Lower leg skin (tissue), 4 donors: ENCODE measurements around the gene BCL11A. TPM values are rescaled to one million over a fixed set of nuclear protein-coding genes. Genes with fewer than 3 reads are reported as not detected.

Experiments
- DNase-seq, 2 donors: peaks; one replicate each; pipeline ENCODE4 v3.0.0-alpha.2; 2019; ENCODE audit warnings: low spot score in 2 of 2
- H3K4me3 ChIP-seq: fragments of 200-600 bp; sonication (generic); 2 replicates; pipeline ENCODE4 v1.5.1; 2017; ENCODE audit warnings: mild to moderate bottlenecking, low read depth; ENCODE audit not compliant: poor library complexity, severe bottlenecking
- POLR2A ChIP-seq, 2 donors: fragments of 450-650 bp; IDR thresholded peaks; one replicate each; pipeline ENCODE4 v1.6.1; 2016 to 2017; ENCODE audit warnings: antibody characterized with exemption in 2 of 2, mild to moderate bottlenecking in 1 of 2, moderate library complexity in 1 of 2
- WGBS, 2 donors: methylation state at CpG; one replicate each; pipeline ENCODE4 v1.1.5; 2018; 5-methylcytosine and 5-hydroxymethylcytosine counted together
- intact Hi-C: fragments of 100-400 bp; cut with DNase I; formaldehyde crosslinking; loops from one replicate; pipeline ENCODE4 v1.15.0; 2023; ENCODE audit warnings: low total_unique reads
- total RNA-seq, 4 donors: library from RNA; depleted of rRNA; stranded (reverse); fragments of >200 nt; gene quantifications; one replicate each; pipeline ENCODE4 v1.1.0, GENCODE V29; 2016
- TF ChIP-seq, protein P1 (sequence below), 3 donors: fragments of 450-650 bp; IDR thresholded peaks; one replicate each; pipeline ENCODE4 v1.5.1; 2016; ENCODE audit warnings: antibody characterized with exemption in 3 of 3, mild to moderate bottlenecking in 3 of 3, moderate library complexity in 2 of 3

BCL11A gene
- total RNA-seq, 4 donors from 2014 or later, result 62.8 to 94.4 (median 71.5) TPM

DNA sequence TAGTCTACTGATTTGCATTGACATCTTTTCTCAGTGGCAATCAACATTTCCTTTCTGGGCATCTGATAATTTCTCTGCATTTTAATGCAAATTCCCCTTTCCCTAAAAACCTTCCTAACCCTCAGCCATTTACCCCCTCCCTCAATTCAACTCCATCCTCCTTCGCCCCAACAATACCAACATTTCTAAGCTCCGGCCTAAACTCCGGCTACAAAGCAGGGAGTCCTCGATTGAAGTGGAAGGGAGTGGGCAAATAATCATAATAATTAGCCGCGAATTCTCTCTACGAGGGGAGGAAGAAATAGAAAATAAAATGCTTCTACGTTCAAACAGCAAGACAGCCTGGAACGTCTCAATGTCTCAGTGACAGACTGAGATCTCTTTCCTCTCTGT is 4.6 kb downstream of the BCL11A start:
- intact Hi-C loops, result no loop called here
- 25 to 33% methylated on average over 9 of the region's 9 CpGs for WGBS, 2 donors
- DNase-seq, result no peak
- H3K4me3 ChIP-seq, result no peak overlapping the region
- TF ChIP-seq POLR2A (IDR thresholded peaks at IDR 0.05), result no peak
- TF ChIP-seq, protein P1, sequence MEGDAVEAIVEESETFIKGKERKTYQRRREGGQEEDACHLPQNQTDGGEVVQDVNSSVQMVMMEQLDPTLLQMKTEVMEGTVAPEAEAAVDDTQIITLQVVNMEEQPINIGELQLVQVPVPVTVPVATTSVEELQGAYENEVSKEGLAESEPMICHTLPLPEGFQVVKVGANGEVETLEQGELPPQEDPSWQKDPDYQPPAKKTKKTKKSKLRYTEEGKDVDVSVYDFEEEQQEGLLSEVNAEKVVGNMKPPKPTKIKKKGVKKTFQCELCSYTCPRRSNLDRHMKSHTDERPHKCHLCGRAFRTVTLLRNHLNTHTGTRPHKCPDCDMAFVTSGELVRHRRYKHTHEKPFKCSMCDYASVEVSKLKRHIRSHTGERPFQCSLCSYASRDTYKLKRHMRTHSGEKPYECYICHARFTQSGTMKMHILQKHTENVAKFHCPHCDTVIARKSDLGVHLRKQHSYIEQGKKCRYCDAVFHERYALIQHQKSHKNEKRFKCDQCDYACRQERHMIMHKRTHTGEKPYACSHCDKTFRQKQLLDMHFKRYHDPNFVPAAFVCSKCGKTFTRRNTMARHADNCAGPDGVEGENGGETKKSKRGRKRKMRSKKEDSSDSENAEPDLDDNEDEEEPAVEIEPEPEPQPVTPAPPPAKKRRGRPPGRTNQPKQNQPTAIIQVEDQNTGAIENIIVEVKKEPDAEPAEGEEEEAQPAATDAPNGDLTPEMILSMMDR (IDR thresholded peaks at IDR 0.05), result no peak

DNA sequence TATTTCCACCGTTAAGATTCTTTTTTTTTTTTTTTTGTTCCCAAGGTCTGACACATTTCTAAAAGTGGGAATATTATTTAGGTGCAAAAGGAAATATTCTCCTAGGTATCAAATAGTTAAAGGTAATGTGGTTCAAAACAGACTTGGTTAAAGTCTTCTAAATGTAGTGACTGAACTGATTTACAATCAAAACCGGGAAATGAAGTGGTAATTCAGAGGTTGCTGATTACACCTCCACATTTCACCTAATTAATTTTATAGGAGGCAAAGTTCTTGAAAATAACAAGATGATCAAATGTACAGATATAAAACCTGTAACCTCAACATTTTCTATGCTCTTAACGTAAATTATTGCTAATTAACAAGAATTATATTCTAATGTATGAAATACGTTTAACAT is 5.1 kb downstream of the BCL11A start:
- WGBS, 2 donors, result 45% methylated on average over 4 of the region's 4 CpGs
- TF ChIP-seq, protein P1 (IDR thresholded peaks at IDR 0.05), result no peak
- TF ChIP-seq POLR2A (IDR thresholded peaks at IDR 0.05), result no peak
- DNase-seq, result no peak
- H3K4me3 ChIP-seq, result no peak overlapping the region
- intact Hi-C loops, result no loop called here

DNA sequence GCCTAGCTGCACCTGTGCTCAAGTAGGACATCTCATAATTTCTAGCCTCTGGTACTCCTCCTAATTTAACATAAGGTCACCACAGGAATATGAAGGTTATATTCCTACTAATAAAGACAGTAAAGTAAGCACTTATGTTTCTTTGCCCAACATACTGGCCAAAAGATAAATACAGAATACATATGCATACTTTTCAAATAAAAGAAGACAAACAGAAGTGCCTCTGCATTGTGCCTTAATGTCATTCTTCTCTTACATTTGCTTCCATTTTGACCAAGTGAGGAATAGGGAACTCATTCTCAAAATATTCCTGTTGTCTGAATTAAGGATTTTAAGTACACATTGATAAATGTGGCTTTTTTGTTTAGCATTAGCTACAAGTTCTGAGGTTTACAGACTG is 5.6 kb downstream of the BCL11A start:
- no peak for DNase-seq
- no peak overlapping the region for H3K4me3 ChIP-seq
- TF ChIP-seq, protein P1 (IDR thresholded peaks at IDR 0.05), result no peak
- no peak for TF ChIP-seq POLR2A (IDR thresholded peaks at IDR 0.05)
- intact Hi-C loops, result no loop called here

DNA sequence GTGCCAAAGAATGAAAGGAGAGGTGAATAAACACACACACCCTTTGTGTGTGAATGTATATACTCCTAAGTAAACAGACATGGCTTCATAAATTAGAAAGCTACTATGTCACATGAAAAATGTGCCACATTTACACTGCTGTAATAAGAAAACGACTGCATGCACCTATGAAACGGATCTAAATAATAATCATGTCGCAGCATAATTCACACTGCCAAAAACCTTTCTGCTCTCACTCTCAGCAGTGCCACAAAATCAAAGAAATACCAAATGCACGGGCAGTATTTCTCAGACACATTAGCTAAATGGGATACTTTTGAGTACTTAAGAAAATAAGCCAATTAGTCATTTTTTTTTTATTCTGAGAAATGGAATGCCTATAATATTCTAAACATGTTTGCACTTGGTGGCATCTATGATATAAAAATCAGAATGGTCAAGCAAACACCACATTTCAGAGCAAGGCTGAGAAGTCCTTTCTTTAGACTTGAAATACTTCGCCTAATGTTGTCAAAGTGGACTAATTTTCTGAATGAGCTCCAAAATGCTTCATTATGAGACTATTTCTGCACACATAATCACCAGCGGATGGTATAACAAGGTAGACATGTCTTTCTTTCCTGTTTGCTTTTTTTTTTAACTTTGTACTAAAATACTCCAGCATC is 6.6 kb downstream of the BCL11A start:
- DNase-seq, result no peak
- 52 to 53% methylated on average over 6 of the region's 6 CpGs for WGBS, 2 donors
- no peak overlapping the region for H3K4me3 ChIP-seq
- intact Hi-C loops, result no loop called here
- no peak for TF ChIP-seq POLR2A (IDR thresholded peaks at IDR 0.05)
- TF ChIP-seq, protein P1 (IDR thresholded peaks at IDR 0.05), result no peak

DNA sequence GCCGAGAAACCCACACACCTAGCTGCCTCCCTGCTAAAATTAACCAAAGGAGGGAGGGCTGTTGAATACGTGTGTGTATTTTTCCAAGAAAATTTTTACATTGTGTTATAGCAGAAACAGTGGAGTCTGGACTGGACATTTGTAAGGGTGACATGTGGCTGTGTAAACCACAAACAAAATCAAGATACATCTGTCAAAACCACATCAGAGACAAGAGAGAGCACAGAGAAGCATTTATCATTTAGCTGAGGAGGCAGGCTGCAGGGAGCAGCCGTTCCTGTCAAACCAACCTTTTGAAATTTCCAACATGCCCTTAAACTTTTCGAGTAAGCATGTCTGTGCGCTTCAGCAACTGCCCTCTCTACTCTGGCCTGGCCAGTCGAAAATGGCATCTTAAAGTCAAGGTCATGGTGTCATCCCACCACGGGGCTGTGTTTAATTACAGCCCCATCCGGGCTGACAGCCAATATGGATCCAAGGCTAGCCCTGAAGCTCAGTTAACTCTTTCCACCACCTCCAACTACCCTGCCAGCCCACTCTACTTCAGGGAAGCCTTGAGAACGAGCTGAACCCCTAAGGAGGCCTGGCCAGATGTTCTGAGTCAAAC is 8.4 kb downstream of the BCL11A start:
- TF ChIP-seq, protein P1 (IDR thresholded peaks at IDR 0.05), result no peak
- no peak for TF ChIP-seq POLR2A (IDR thresholded peaks at IDR 0.05)
- no peak for DNase-seq
- WGBS, 2 donors, result 23 to 38% methylated on average over 9 of the region's 9 CpGs
- intact Hi-C loops, result no loop called here
- H3K4me3 ChIP-seq, result no peak overlapping the region

DNA sequence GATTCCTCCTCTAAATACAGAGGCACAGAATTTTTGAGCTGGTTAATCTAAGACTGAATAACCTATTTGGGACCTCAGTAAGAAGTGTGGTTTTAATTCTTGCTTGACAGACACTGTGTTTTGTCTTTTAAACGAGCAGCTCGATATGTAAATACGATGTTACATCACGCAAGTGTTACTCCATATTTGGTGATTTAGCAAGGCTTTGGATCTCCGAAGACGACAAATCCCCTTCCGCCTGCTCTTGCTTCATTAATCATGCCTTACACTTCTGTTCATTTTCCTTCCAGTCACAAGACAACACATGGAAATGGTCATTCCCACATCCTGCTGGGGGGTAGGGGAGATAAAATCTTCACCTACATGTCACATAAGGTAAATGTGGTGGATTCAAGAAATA is 9.4 kb downstream of the BCL11A start:
- H3K4me3 ChIP-seq, result no peak overlapping the region
- intact Hi-C loops, result no loop called here
- no peak for DNase-seq
- TF ChIP-seq POLR2A (IDR thresholded peaks at IDR 0.05), result no peak
- TF ChIP-seq, protein P1 (IDR thresholded peaks at IDR 0.05), result no peak
- WGBS, 2 donors, result 58 to 62% methylated on average over 7 of the region's 7 CpGs
